Midbrain (tissue), 1 donor: Measurements from ENCODE around the gene TMEM221.
"Not testable (repeated sequence)": the region's sequence is repeated elsewhere in the genome, so short reads cannot be mapped to it uniquely, and the experiment has no call there.

Source experiments
- DNase-seq: peaks from one replicate; lab custom pipeline; 2025; lab: John Stamatoyannopoulos, UW

TMEM221 gene

DNA sequence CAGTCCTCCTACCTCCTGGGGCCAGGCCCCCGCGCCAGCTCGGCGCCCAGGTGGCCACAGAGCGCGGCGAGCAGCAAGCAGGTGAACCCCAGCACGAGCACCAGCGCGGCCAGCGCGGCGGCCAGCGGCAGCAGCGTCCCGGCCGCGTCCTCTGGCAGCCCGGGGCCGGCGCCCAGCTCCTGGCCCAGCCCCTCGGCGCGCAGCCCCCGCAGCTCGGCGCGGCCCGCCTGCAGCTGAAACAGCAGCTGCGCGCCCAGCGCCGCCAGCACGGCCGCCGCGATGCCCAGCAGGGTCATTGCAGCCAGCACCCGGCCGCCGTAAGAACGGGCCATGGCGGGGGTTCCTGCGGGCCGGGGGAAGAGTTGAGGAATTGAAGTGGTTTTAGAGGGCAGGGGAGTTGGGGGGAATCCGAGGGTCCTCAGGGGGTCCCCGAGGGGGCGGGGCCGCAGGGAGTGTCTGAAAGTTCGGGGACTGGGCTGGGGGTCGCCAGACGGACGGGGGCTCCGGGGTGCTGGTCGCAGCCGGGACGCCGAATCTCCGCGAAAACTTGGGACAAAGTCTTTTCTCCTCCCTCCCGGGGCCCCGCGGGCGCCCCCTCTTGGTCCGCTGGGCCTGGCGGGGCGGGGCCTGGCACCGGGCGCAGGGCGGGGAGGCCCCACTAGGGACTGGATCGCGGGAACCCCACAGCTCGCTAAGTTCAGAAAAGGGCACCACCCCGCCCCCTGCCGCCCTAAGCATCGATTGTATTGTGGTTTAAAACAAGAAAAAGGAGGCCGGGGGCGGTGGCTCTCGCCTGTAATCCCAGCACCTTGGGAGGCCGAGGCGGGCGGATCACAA lies at the start of gene TMEM221:
TSS of gene TMEM221 (minus strand) at position 538 of the 837 bp plus-strand sequence. CDS start at position 332, 206 bp downstream.
- DNase-seq = no peak

GRCh38 chr19:17497149-17497798 lies 48.8 kb upstream of the TMEM221 start:
- no peak for DNase-seq

DNA sequence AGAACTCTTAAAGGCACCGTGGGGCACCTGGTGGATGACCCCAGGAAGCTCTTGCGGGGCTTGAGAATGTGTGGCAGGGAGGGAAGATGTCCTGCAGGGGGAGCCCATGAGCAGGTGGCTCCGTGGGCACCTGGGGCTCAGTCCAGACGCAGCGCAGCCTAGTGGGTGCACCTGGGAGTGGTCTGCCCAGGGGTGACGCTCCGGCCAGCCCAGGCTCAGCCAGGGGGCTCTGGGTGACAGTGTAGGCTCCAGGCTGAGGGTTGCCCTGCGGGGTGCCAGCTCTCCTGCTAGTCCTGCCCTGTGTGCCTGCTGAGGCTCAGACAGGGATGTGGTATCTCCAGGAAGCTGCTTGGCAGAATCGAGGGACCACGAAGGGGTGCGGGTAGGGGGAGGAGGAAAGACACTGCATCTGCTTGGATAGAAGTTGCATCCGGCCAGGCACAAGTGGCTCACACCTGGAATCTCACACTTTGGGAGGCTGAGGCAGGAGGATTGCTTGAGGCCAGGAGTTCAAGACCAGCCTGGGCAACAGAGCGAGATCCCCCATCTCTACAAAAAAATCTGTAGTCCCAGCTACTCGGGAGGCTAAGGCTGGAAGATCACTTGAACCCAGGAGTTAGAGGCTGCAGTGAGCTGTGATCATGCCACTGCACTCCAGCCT lies 48.0 kb upstream of the TMEM221 start:
- DNase-seq = peak; percentile 58

GRCh38 chr19:17495639-17496296 lies 47.3 kb upstream of the TMEM221 start:
- no peak for DNase-seq

DNA sequence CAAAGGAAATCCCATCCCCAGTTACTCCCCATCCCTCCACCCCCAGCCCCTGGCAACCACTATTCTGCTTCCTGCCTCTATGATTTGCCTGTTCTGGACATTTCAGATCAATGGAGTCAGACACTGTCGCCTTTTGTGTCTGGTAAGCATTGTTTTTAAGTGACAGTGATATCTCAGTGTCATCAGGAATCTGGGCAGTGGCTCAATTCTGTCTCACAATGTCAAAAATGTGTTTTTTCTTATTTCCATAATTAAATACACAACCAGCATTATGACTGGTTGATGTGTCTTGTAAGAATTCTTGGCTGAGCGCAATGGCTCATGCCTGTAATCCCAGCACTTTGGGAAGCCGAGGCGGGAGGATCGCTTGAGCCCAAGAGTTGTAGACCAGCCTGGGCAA lies 42.8 kb upstream of the TMEM221 start:
- no peak for DNase-seq

DNA sequence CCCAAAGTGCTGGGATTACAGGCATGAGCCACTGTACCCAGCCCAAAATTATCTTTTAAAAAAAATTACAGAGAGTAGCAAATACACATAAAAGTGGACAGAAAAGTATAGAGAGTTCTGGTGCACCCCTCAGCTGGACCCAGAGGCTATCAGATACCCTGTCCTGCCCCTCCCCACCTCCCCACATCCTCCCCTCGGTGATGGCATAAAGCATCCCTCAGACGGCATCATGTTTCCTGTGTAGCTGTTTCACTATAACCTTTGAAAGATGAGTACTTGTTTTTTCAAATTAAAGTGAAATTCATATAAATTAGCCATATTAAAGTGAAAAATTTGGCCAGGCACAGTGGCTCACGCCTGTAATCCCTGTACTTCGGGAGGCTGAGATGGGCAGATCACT lies 41.9 kb upstream of the TMEM221 start:
- no peak for DNase-seq

GRCh38 chr19:17489392-17490030 lies 41.0 kb upstream of the TMEM221 start:
- DNase-seq = no peak

GRCh38 chr19:17488593-17489391 lies 40.3 kb upstream of the TMEM221 start:
- no peak for DNase-seq

DNA sequence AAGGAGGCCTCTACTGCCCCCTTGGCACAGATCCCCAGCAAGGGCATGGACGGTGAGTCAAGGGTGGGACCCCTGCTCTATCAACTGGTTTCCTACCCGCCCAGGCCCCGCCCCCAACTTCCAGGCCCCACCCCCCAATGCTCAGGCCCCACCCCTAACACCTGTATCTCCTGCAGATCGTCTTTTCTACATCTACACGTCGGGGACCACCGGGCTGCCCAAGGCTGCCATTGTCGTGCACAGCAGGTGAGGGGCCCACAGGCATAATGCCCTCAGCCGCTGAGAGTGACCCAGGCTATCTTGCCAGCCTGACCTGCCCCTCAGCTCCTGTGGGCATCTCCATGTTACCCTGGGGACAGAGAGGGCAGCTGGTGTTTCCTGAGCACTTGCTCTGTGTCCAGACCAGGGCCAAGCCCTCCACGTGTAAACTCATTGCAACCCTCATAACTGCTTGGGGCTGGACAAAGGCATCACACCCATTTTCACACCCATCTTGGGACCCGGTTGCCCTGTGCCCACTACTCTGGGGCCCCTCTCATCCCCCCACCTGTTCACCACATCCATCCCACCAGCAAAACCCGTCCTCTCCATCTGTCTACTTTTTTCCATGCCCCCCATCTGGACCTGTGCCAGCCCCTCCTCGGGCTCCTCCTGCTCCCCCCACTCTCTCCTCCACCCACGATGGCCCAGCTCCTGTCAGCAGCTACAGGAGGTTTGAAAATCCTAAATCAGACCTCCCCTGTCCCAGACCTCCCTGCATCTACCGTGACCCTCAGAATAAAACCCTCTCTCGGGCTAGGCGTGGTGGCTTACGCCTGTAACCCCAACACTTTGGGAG lies 39.0 kb upstream of the TMEM221 start:
- DNase-seq = no peak

DNA sequence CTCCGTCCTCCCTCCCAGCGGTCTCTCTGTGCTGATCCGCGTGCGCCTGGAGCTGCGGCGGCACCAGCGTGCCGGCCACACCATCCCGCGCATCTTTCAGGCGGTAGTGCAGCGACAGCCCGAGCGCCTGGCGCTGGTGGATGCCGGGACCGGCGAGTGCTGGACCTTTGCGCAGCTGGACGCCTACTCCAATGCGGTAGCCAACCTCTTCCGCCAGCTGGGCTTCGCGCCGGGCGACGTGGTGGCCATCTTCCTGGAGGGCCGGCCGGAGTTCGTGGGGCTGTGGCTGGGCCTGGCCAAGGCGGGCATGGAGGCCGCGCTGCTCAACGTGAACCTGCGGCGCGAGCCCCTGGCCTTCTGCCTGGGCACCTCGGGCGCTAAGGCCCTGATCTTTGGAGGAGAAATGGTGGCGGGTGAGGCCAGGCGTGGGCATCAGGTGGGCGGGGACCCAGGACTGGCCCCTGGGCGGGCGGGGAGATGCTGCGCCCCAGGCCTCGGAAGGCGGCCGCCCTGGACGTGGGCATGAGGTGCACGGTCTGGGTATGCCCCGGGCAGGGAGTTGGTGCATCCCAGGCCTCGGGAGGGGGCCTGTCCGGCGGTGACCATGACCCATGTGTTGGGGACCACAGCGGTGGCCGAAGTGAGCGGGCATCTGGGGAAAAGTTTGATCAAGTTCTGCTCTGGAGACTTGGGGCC lies 38.2 kb upstream of the TMEM221 start:
- DNase-seq = no peak

DNA sequence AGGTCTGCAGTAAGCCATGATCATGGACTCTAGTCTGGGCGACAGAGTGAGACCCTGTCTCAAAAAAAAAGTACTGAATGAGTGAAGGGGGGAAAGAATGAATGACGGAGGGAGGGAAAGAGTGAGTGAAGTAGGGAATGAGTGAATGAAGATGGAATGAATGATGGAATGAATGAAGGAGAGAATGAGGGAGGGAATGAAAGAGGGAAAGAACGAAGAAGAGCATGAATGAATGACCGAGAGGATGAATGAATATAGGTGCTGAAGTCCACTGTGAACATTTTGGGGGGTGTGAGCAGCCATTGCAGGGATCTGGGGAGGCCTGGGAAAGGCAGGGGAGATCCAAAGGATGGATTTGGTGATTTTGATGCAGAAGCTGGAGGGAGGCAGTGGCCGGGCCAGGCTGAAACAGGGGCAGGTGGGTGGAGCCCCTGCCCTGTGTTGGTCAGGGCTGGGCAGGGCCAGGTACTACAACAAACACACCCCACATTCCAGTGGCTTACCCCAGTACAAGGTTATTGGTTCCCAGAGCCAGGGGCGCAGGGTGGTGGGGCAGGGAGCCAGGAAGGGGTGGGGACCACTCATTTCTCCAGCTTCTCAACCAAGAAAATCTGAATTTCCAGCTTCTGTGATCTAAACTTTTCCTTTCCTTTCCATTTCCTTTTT lies 36.2 kb upstream of the TMEM221 start:
- DNase-seq = no peak

- DNase-seq = no peak
Observed at GRCh38 chr19:17483605-17484002, 35.1 kb upstream of the TMEM221 start.

GRCh38 chr19:17482877-17483604 lies 34.6 kb upstream of the TMEM221 start:
- no peak for DNase-seq

DNA sequence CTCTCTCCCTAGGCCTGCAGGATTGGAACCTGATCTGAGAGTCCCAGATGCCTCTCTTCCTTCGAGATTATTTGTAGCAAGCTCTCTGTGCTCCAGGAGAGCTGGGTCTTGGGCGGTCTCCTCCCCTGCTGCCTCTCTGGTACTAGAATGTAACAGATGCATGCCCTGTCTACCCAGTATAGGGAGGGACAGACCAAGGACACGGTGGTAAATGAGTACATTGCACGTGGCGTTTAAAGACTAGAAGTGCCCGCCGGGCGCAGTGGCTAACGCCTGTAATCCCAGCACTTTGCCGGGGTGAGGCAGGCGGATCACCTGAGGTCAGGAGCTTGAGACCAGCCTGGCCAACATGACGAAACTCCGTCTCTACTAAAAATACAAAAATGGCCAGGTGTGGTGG lies 33.5 kb upstream of the TMEM221 start:
- DNase-seq = no peak

- peak; percentile 49 for DNase-seq
Observed at GRCh38 chr19:17479325-17479791, 30.9 kb upstream of the TMEM221 start.

GRCh38 chr19:17475541-17476115 lies 27.2 kb upstream of the TMEM221 start:
- DNase-seq = peak; percentile 94

DNA sequence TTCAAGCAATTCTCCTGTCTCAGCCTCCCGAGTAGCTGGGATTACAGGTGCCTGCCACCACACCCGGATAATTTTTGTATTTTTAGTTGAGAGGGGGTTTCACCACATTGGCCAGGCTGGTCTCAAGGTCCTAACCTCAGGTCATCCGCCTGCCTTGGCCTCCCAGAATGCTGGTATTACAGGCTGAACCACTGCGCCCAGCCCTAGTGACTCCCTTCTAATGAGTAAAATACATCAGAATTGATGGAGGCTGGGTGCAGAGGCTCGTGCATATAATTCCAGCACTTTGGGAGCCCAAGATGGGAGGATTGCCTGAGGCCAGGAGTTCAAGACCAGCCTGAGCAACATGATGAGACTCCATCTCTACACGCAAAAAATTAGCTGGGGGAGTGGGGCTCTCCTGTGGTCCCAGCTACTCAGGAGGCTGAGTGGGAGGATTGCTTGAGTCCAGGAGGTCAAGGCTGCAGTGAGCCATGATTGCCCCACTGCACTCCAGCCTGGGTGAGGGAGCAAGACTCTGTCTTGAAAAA lies 26.6 kb upstream of the TMEM221 start:
- not testable (repeated sequence) for DNase-seq
